ENCODE data around the gene CRABP1. TPM values are rescaled to one million over a fixed set of nuclear protein-coding genes. Genes with fewer than 3 reads are reported as not detected.

The CRABP1 gene
- polyA plus RNA-seq, 3 donors, result not detected

- intact Hi-C loops (cut with micrococcal nuclease), result no loop called here
- 100% methylated on average over 5 of the region's 6 CpGs for WGBS (ENCODE audit: insufficient coverage)
- Histone ChIP-seq H3K4me1 (ENCODE audit: control insufficient read depth in 1 of 2, insufficient read depth in 2 of 2, low read length in 2 of 2) (peaks cover 28 to 32% of the 10 kb centered on the region in 2 donors), H3K9ac (ENCODE audit: insufficient read depth, low read length, poor library complexity, severe bottlenecking) (no peak overlapping the region), H3K36me3 (replicated peaks in 1 of 2; ENCODE audit: control insufficient read depth in 1 of 2, insufficient read depth in 2 of 2, low read length in 2 of 2) (no peaks in the 10 kb centered on the region), H3K9me3 (replicated peaks in 1 of 2; ENCODE audit: control insufficient read depth in 1 of 2, insufficient read depth in 1 of 2, low read length in 2 of 2) (no peaks in the 10 kb centered on the region), H3K27me3 (ENCODE audit: control insufficient read depth in 2 of 2, insufficient read depth in 2 of 2, low read length in 2 of 2) (no peaks in the 10 kb centered on the region), H3K27ac (ENCODE audit: low read depth in 1 of 2, low read length in 2 of 2) (no peak overlapping the region), H3K79me2 (ENCODE audit: insufficient read depth, low read length) (no peaks in the 10 kb centered on the region), H2AFZ (ENCODE audit: insufficient read depth, low read depth, low read length, poor library complexity, severe bottlenecking) (no peak overlapping the region), H4K20me1 (ENCODE audit: insufficient read depth, low read length) (no peaks in the 10 kb centered on the region), H3K4me3 (replicated peaks in 1 of 3; ENCODE audit: low read depth in 2 of 3, low read length in 3 of 3) (no peak overlapping the region), H3K4me2 (replicated peaks; ENCODE audit: extremely low read depth, low read length, poor library complexity, severe bottlenecking) (no peak overlapping the region)
- peaks cover 3 to 5% (median 5%) of the 10 kb centered on the region in 3 donors for H3K27me3 Mint-ChIP-seq (ENCODE audit: low read depth in 3 of 3)
- H3K36me3 Mint-ChIP-seq, result no peaks in the 10 kb centered on the region
- no peak for DNase-seq
- H3K4me1 Mint-ChIP-seq, result peaks cover 39% of the 10 kb centered on the region
- peaks cover 0 to 6% (median 0%) of the 10 kb centered on the region in 7 donors for H3K9me3 Mint-ChIP-seq
- no peak overlapping the region for H3K27ac Mint-ChIP-seq
- H3K4me3 Mint-ChIP-seq, result no peak overlapping the region
- no peak for TF ChIP-seq CTCF (IDR thresholded peaks at IDR 0.05)
These were observed 23.2 kb downstream of the CRABP1 start for GRCh38 chr15:78363381-78363734.

- H3K27ac ChIP-seq (ENCODE audit: low read depth in 1 of 2, low read length in 2 of 2), result no peak overlapping the region
- H3K27me3 ChIP-seq (ENCODE audit: control insufficient read depth in 2 of 2, insufficient read depth in 2 of 2, low read length in 2 of 2), result no peaks in the 10 kb centered on the region
- H3K4me3 Mint-ChIP-seq, result no peak overlapping the region
- peaks cover 28 to 32% of the 10 kb centered on the region in 2 donors for H3K4me1 ChIP-seq (ENCODE audit: control insufficient read depth in 1 of 2, insufficient read depth in 2 of 2, low read length in 2 of 2)
- no peaks in the 10 kb centered on the region for H3K9me3 ChIP-seq (replicated peaks in 1 of 2; ENCODE audit: control insufficient read depth in 1 of 2, insufficient read depth in 1 of 2, low read length in 2 of 2)
- H3K27me3 Mint-ChIP-seq (ENCODE audit: low read depth in 3 of 3), result peaks cover 3 to 7% (median 5%) of the 10 kb centered on the region in 3 donors
- DNase-seq, result no peak
- peaks cover 0 to 6% (median 0%) of the 10 kb centered on the region in 7 donors for H3K9me3 Mint-ChIP-seq
- H3K4me1 Mint-ChIP-seq, result peaks cover 41% of the 10 kb centered on the region
- 95% methylated on average over 6 of the region's 7 CpGs for WGBS (ENCODE audit: insufficient coverage)
- H3K4me3 ChIP-seq (replicated peaks in 1 of 3; ENCODE audit: low read depth in 2 of 3, low read length in 3 of 3), result no peak overlapping the region
- H3K4me2 ChIP-seq (replicated peaks; ENCODE audit: extremely low read depth, low read length, poor library complexity, severe bottlenecking), result no peak overlapping the region
- no peak overlapping the region for H3K9ac ChIP-seq (ENCODE audit: insufficient read depth, low read length, poor library complexity, severe bottlenecking)
- intact Hi-C loops (cut with micrococcal nuclease), result no loop called here
- H3K36me3 Mint-ChIP-seq, result no peaks in the 10 kb centered on the region
- no peak overlapping the region for H2AFZ ChIP-seq (ENCODE audit: insufficient read depth, low read depth, low read length, poor library complexity, severe bottlenecking)
- no peaks in the 10 kb centered on the region for H3K36me3 ChIP-seq (replicated peaks in 1 of 2; ENCODE audit: control insufficient read depth in 1 of 2, insufficient read depth in 2 of 2, low read length in 2 of 2)
- H3K79me2 ChIP-seq (ENCODE audit: insufficient read depth, low read length), result no peaks in the 10 kb centered on the region
- no peak for TF ChIP-seq CTCF (IDR thresholded peaks at IDR 0.05)
- H3K27ac Mint-ChIP-seq, result no peak overlapping the region
- H4K20me1 ChIP-seq (ENCODE audit: insufficient read depth, low read length), result no peaks in the 10 kb centered on the region
These were observed 24.1 kb downstream of the CRABP1 start for GRCh38 chr15:78364233-78364632.
